HPDE6-E6E7 (cell line): ENCODE measurements around the gene CCDC102A.
"Not testable (repeated sequence)": the region's sequence is repeated elsewhere in the genome, so short reads cannot be mapped to it uniquely, and the experiment has no call there.

Experiments
- DNase-seq: peaks from one replicate; pipeline ENCODE4 v3.0.0; 2011; ENCODE audit warnings: missing footprints; ENCODE audit errors: extremely low spot score

The CCDC102A gene

DNA sequence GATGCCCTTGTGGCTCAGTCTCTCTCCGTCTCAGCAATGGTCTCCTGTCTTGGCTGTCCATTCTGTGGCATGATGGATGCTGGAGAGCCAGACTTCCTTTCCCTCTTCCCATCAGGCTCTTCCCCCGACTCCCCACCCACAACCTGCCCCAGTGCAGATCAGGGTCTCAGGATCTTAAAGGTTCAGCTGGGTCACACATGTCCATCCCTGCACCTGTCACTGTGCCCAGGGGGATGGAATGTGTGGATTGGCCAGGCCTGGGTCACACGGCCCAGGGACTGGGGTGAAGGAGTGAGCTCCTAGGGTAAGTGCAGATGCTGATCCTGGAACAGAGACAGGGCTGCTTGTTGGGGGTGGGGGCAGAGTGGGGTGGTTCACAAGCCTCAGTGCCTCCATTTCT, 29.1 kb upstream of the CCDC102A start:
- no peak for DNase-seq

DNA sequence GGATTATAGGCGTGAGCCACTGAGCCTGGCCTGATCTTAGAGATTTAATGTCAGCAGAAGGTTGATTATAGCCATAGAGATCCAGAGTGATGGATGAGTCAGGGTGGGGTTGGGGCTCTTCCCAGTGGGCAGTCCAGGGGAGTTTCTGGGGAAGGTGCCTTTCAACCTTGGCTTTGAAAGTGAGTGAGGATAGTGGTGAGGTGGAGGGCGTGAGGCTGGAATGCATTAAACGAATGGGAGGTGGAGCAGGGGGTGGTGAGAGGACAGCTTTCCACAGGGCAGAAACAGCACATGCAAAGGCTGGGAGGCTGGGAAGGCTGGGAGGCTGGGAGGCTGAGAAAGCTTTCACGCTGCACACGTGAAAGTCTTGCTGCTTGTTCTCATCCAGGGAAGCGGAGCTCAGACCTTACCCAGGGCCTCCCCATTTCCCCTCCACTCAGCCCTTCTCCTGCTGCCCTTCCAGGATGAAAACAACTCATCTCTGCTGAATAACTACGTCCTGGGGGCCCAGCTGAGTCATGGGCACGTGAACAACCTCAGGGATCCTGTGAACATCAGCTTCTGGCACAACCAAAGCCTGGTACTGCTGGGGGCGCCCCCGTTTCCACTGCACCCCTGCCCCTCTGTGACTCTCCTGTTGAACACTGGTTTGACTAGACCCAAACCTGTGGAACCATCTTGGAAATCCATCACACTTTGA, 28.4 kb upstream of the CCDC102A start:
- DNase-seq = peak; percentile 54

- DNase-seq = no peak
Measured at GRCh38 chr16:57563761-57564160, 27.4 kb upstream of the CCDC102A start.

DNA sequence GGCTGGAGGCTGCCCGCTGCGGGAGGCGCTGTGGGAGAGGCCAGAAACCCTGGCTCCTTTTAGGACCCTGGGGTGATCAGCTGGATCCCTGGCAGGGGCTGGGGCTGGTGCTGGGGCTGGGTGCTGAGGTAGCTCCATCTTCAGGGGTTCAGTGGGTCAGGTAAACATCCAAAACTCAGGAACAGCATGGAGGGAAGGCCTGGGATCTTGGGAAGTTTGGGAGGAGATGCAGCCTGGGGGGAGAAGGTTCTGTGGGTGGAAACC, 27.0 kb upstream of the CCDC102A start:
- DNase-seq = no peak

DNA sequence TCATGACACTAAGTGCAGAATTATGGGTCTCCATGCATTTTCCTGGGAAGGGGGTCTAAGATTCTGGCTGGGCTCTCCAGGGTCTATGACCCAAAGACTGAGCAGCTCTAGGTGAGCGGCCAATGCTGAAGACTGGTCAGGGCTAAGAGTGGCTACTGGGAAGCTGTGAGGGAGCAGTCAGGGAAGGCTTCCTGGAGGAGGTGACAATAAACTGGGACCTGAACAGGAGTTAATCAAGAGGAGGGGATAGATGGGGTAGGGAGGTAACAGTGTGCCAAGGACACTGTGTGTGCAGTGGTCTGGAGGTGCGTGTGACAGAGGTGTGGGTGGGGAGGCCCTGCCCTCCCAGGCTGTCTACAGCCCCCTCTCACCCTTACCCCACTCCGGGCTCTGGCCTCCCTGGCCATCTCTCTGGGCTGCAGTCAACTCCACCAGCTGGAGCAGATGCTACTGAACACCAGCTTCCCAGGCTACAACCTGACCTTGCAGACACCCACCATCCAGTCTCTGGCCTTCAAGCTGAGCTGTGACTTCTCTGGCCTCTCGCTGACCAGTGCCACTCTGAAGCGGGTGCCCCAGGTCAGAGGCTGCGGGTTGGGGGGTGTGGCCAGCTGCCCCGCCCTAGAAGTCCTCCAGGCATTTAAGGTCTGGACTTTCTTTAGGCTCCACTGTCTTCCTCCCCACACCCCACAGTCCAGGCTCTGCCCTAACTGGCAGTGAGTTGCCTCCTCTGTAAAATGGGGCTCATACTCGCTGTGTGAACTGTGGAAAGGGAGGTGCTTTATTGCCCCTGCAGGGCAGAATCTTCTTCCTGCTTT, 26.5 kb upstream of the CCDC102A start:
- DNase-seq = no peak

- DNase-seq = no peak
Measured at GRCh38 chr16:57562066-57562465, 25.7 kb upstream of the CCDC102A start.

DNA sequence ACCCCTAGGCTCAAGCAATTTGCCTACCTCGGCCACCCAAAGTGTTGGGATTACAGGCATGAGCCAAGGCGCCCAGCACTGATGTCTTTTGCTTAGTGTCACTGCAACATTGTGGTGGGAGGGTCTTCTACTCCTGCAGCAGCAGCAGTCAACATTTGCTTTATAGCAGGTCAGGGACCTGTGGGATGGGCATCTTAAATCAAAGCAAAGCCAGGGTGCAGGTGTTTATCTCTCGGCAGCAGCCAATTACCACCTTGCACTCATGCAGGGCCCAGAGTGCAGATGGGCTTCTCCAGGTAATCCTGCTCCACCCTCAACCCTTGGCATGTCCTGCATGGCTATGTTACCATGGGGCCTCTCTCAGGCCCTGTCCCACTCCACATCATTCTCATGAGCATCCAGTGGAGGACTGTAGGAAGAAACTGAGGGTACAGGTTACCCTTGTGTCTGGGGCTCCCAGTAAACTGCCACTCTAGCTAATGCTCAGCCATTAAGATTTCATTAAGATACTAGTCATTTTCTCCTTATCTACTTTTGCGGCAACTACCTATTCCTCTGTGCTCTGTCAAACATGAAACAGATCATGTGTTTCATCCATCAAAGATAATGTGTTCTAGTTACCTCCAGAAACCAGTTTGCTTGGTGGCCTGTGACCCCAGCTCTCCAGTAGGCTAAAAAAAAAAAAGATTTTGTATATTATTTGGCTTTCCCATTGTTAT, 22.9 kb upstream of the CCDC102A start:
- no peak for DNase-seq

GRCh38 chr16:57556941-57557541, 20.7 kb upstream of the CCDC102A start:
- DNase-seq = no peak

- no peak for DNase-seq
Measured at GRCh38 chr16:57555831-57556230, 19.5 kb upstream of the CCDC102A start.

DNA sequence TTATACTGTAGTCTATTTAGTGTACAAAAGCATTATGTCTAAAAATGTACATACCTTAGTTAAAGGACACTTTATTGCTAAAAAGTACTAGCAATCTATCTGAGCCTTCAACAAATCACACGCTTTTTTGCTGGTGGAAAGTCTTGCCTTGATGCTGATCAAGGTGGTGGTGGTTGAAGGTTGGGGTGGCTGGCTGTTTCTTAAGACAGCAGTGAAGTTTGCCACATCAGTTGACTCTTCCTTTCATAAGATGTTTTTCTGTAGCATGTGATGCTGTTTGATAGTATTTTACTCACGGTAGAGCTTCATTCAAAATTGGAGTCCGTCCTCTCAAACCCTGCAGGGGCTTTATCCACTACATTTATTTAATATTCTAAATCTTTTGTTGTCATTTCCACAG, 14.7 kb upstream of the CCDC102A start:
- no peak for DNase-seq

- DNase-seq = no peak
Measured at GRCh38 chr16:57549730-57550129, 13.4 kb upstream of the CCDC102A start.

- DNase-seq = no peak
Measured at GRCh38 chr16:57548408-57548807, 12.0 kb upstream of the CCDC102A start.

- DNase-seq = not testable (repeated sequence)
Measured at GRCh38 chr16:57547524-57547923, 11.2 kb upstream of the CCDC102A start.

DNA sequence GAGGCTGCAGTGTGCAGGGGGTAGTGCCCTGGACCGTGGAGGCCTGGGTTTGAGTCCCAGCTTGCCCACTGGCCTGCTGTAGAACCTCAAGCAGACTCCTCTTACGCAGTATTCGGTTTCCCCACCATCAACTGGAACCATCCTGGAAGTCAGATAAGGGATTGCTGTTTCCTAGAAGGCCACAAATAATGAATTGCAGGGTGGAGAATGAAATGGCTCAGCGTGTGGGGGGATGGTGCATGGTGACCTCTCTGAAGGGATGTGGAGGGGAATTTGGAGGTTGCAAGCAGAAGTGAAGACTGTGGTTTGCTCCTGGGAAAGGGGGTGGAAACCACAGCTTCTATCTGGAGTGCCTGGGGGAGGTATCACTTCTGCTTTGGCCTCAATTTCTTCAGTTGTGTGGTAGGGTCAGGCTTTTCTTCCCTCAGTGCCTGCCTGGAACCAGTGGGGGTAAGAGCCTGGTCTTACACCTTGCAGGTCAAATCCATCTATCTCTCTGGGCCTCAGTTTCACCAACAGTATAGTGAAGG, 7.8 kb upstream of the CCDC102A start:
- DNase-seq = no peak

- DNase-seq = no peak
Measured at GRCh38 chr16:57541754-57542435, 5.5 kb upstream of the CCDC102A start.

DNA sequence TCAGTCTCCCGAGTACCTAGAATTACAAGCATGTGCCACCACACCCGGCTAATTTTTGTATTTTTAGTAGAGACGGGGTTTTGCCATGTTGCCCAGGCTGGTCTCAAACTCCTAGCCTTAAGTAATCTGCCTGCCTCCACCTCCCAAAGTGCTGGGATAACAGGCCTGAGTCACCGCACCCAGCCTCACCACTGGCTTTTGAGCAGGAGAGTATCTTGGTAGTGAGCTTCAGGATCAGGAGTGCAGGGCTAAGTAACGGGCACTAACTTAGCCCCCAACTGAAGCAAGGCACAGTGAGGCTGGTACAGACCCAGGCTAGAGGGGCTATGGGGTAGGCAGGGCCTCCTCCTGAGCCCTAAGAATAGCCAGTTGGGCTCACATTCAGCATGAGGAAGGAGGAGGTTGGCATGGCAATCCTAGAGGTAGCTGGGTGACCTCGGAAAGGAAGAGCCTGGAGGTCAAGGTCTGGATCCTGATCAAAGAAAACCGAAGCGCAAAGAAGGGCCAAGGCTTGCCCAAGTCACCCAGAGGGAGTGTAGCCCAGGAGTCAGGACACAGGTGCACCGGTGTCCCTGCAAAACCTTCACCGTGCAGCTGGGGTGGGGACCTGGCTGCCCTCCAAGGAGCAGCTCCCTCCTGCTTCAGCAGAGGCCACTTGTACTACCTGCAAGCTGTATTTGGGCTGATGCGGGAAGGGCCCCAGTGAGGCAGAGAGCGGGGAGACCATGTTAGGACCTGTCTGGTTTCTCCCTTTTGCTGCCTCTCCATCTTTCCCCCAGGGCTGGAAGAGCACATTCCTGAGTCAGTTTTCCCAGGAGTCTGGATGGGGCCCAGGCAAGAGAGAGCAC, 4.8 kb upstream of the CCDC102A start:
- DNase-seq = no peak

DNA sequence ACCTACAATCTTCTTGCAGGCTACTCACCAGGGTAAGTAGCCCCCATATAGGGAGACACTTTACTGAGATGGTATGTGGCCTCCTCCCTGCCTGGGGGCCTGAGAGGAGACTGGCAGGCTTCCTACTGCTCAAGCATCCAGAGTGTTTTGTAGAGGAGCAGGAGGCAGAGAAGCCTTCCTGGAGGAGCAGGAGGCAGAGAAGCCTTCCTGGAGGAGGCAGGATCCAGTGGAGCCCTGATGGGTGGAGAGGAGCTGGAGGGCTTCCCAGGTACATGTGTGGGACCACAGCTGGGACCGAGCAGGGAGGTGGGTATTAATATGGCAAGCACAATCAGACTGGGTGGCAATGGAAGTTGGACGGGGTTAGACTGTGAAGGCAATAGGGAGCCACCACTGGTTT, 4.0 kb upstream of the CCDC102A start:
- no peak for DNase-seq

DNA sequence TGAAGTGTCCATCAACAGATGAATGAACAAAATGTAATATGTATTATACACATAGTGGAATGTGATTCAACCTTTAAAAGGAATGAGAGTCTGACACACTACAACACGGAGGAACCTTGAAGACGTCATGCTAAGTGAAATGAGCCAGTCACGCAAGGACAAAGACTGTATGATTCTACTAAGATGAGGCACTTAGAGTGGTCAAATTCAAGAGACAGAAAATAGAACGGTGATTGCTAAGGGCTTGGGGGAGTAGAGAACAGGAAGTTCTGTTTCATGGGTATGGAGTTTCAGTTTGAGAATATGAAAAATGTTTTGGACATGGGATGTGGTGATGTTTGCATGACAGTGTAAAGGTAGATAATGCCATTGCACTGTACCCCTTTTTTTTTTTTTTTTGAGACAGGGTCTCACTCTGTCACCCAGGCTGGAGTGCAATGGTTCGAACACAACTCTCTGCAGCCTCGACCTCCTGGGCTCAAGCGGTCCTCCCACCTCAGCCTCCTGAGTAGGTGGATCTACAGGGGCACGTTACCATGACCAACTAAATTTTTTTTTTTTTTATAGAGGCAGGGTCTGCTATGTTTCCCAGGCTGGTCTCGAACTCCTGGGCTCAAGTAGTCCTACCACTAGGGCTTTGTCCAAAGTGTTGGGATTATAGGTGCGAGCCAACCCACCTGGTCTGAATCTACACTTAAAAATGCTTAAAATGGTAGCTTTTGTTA, 2.9 kb upstream of the CCDC102A start:
- DNase-seq = no peak

GRCh38 chr16:57538235-57538721, 1.9 kb upstream of the CCDC102A start:
- DNase-seq = no peak
